ENCODE data around the gene HLA-DMA.

DNA sequence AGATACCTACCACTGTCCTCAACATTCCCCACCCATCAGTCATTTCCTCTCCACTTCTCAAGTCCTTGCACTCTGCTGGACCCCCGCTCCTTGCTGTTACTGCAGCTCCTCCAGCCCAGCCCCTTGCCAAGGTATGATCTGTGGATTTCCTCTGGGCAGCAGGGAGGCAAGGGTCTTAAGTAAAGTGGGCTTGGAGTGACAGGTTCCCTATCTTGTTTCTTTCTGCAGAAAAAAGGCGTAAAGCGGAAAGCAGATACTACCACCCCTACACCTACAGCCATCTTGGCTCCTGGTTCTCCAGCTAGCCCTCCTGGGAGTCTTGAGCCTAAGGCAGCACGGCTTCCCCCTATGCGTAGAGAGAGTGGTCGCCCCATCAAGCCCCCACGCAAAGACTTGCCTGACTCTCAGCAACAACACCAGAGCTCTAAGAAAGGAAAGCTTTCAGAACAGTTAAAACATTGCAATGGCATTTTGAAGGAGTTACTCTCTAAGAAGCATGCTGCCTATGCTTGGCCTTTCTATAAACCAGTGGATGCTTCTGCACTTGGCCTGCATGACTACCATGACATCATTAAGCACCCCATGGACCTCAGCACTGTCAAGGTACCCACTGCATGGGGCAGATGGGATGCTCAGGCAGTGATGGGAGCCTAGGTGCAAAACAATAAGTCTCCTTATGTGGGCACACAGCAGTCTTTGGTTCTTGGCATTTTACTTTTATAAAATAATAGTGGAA lies 23.6 kb upstream of the HLA-DMA start:
- TF ChIP-seq CTCF (IDR thresholded peaks at IDR 0.05) (no peak), POLR2A (IDR thresholded peaks at IDR 0.05) (no peak)

All from Peyer's patch (tissue), 4 donors.